ENCODE data around the gene RYR3.

Gene RYR3

GRCh38 chr15:33535135-33535534, 224.4 kb downstream of the RYR3 start:
- Histone ChIP-seq H3K4me1 (ENCODE audit: control insufficient read depth, insufficient read depth, low read length) (no peaks in the 10 kb centered on the region), H3K9me3 (ENCODE audit: control insufficient read depth in 2 of 2, low read length in 2 of 2) (no peaks in the 10 kb centered on the region), H3K9ac (ENCODE audit: low read length in 2 of 2) (no peak overlapping the region), H3K36me3 (ENCODE audit: control insufficient read depth in 2 of 2, insufficient read depth in 2 of 2, low read length in 2 of 2) (no peaks in the 10 kb centered on the region), H3K4me3 (ENCODE audit: low read length in 2 of 2) (no peak overlapping the region), H3K27me3 (ENCODE audit: control insufficient read depth in 1 of 2, insufficient read depth in 2 of 2, low read length in 2 of 2) (no peaks in the 10 kb centered on the region), H3K27ac (ENCODE audit: low read length) (no peak overlapping the region)

GRCh38 chr15:33539825-33540573, 229.2 kb downstream of the RYR3 start:
- Histone ChIP-seq H3K9me3 (ENCODE audit: control insufficient read depth in 2 of 2, low read length in 2 of 2) (no peaks in the 10 kb centered on the region), H3K4me3 (ENCODE audit: low read length in 2 of 2) (no peak overlapping the region), H3K36me3 (ENCODE audit: control insufficient read depth in 2 of 2, insufficient read depth in 2 of 2, low read length in 2 of 2) (no peaks in the 10 kb centered on the region), H3K9ac (ENCODE audit: low read length in 2 of 2) (no peak overlapping the region), H3K4me1 (ENCODE audit: control insufficient read depth, insufficient read depth, low read length) (no peaks in the 10 kb centered on the region), H3K27me3 (ENCODE audit: control insufficient read depth in 1 of 2, insufficient read depth in 2 of 2, low read length in 2 of 2) (no peaks in the 10 kb centered on the region), H3K27ac (ENCODE audit: low read length) (no peak overlapping the region)

GRCh38 chr15:33543957-33544356, 233.2 kb downstream of the RYR3 start:
- Histone ChIP-seq H3K27me3 (ENCODE audit: control insufficient read depth in 1 of 2, insufficient read depth in 2 of 2, low read length in 2 of 2) (no peaks in the 10 kb centered on the region), H3K4me3 (ENCODE audit: low read length in 2 of 2) (no peak overlapping the region), H3K27ac (ENCODE audit: low read length) (no peak overlapping the region), H3K9me3 (ENCODE audit: control insufficient read depth in 2 of 2, low read length in 2 of 2) (no peaks in the 10 kb centered on the region), H3K9ac (ENCODE audit: low read length in 2 of 2) (no peak overlapping the region), H3K36me3 (ENCODE audit: control insufficient read depth in 2 of 2, insufficient read depth in 2 of 2, low read length in 2 of 2) (no peaks in the 10 kb centered on the region), H3K4me1 (ENCODE audit: control insufficient read depth, insufficient read depth, low read length) (no peaks in the 10 kb centered on the region)

GRCh38 chr15:33545866-33546265, 235.1 kb downstream of the RYR3 start:
- H3K9ac ChIP-seq (ENCODE audit: low read length in 2 of 2) = no peak overlapping the region
- H3K27me3 ChIP-seq (ENCODE audit: control insufficient read depth in 1 of 2, insufficient read depth in 2 of 2, low read length in 2 of 2) = no peaks in the 10 kb centered on the region
- no peak overlapping the region for H3K4me3 ChIP-seq (ENCODE audit: low read length in 2 of 2)
- H3K9me3 ChIP-seq (ENCODE audit: control insufficient read depth in 2 of 2, low read length in 2 of 2) = no peaks in the 10 kb centered on the region
- H3K36me3 ChIP-seq (ENCODE audit: control insufficient read depth in 2 of 2, insufficient read depth in 2 of 2, low read length in 2 of 2) = peaks cover 2 to 4% of the 10 kb centered on the region in 2 donors
- no peak overlapping the region for H3K27ac ChIP-seq (ENCODE audit: low read length)
- no peaks in the 10 kb centered on the region for H3K4me1 ChIP-seq (ENCODE audit: control insufficient read depth, insufficient read depth, low read length)

GRCh38 chr15:33547876-33548275, 237.1 kb downstream of the RYR3 start:
- peaks cover 8 to 9% of the 10 kb centered on the region in 2 donors for H3K36me3 ChIP-seq (ENCODE audit: control insufficient read depth in 2 of 2, insufficient read depth in 2 of 2, low read length in 2 of 2)
- H3K9me3 ChIP-seq (ENCODE audit: control insufficient read depth in 2 of 2, low read length in 2 of 2) = no peaks in the 10 kb centered on the region
- no peak overlapping the region for H3K27ac ChIP-seq (ENCODE audit: low read length)
- no peak overlapping the region for H3K4me3 ChIP-seq (ENCODE audit: low read length in 2 of 2)
- H3K4me1 ChIP-seq (ENCODE audit: control insufficient read depth, insufficient read depth, low read length) = no peaks in the 10 kb centered on the region
- no peak overlapping the region for H3K9ac ChIP-seq (ENCODE audit: low read length in 2 of 2)
- no peaks in the 10 kb centered on the region for H3K27me3 ChIP-seq (ENCODE audit: control insufficient read depth in 1 of 2, insufficient read depth in 2 of 2, low read length in 2 of 2)

- Histone ChIP-seq H3K36me3 (ENCODE audit: control insufficient read depth in 2 of 2, insufficient read depth in 2 of 2, low read length in 2 of 2) (peaks cover 8 to 9% of the 10 kb centered on the region in 2 donors), H3K9ac (ENCODE audit: low read length in 2 of 2) (no peak overlapping the region), H3K4me1 (ENCODE audit: control insufficient read depth, insufficient read depth, low read length) (no peaks in the 10 kb centered on the region), H3K4me3 (ENCODE audit: low read length in 2 of 2) (no peak overlapping the region), H3K9me3 (ENCODE audit: control insufficient read depth in 2 of 2, low read length in 2 of 2) (no peaks in the 10 kb centered on the region), H3K27ac (ENCODE audit: low read length) (no peak overlapping the region), H3K27me3 (ENCODE audit: control insufficient read depth in 1 of 2, insufficient read depth in 2 of 2, low read length in 2 of 2) (no peaks in the 10 kb centered on the region)
Observed at GRCh38 chr15:33551860-33552259, 241.1 kb downstream of the RYR3 start.

- H3K27ac ChIP-seq (ENCODE audit: low read length) = no peak overlapping the region
Observed at GRCh38 chr15:33553157-33553556, 242.4 kb downstream of the RYR3 start.

GRCh38 chr15:33559207-33559890, 248.6 kb downstream of the RYR3 start:
- Histone ChIP-seq H3K4me1 (ENCODE audit: control insufficient read depth, insufficient read depth, low read length) (no peaks in the 10 kb centered on the region), H3K4me3 (ENCODE audit: low read length in 2 of 2) (no peak overlapping the region), H3K27ac (ENCODE audit: low read length) (no peak overlapping the region), H3K36me3 (ENCODE audit: control insufficient read depth in 2 of 2, insufficient read depth in 2 of 2, low read length in 2 of 2) (peaks cover 0 to 7% of the 10 kb centered on the region in 2 donors), H3K9me3 (ENCODE audit: control insufficient read depth in 2 of 2, low read length in 2 of 2) (no peaks in the 10 kb centered on the region), H3K9ac (ENCODE audit: low read length in 2 of 2) (no peak overlapping the region), H3K27me3 (ENCODE audit: control insufficient read depth in 1 of 2, insufficient read depth in 2 of 2, low read length in 2 of 2) (no peaks in the 10 kb centered on the region)

More at GRCh38 chr15:33553157-33553556, 242.4 kb downstream of the RYR3 start:
- Histone ChIP-seq H3K4me1 (ENCODE audit: control insufficient read depth, insufficient read depth, low read length) (no peaks in the 10 kb centered on the region), H3K27me3 (ENCODE audit: control insufficient read depth in 1 of 2, insufficient read depth in 2 of 2, low read length in 2 of 2) (no peaks in the 10 kb centered on the region), H3K4me3 (ENCODE audit: low read length in 2 of 2) (no peak overlapping the region), H3K9me3 (ENCODE audit: control insufficient read depth in 2 of 2, low read length in 2 of 2) (no peaks in the 10 kb centered on the region), H3K9ac (ENCODE audit: low read length in 2 of 2) (no peak overlapping the region), H3K36me3 (ENCODE audit: control insufficient read depth in 2 of 2, insufficient read depth in 2 of 2, low read length in 2 of 2) (peaks cover 8 to 9% of the 10 kb centered on the region in 2 donors)

- no peaks in the 10 kb centered on the region for H3K27me3 ChIP-seq (ENCODE audit: control insufficient read depth in 1 of 2, insufficient read depth in 2 of 2, low read length in 2 of 2)
- H3K36me3 ChIP-seq (ENCODE audit: control insufficient read depth in 2 of 2, insufficient read depth in 2 of 2, low read length in 2 of 2) = peaks cover 0 to 13% of the 10 kb centered on the region in 2 donors
- H3K9ac ChIP-seq (ENCODE audit: low read length in 2 of 2) = no peak overlapping the region
- H3K4me3 ChIP-seq (ENCODE audit: low read length in 2 of 2) = no peak overlapping the region
- H3K4me1 ChIP-seq (ENCODE audit: control insufficient read depth, insufficient read depth, low read length) = no peaks in the 10 kb centered on the region
- H3K27ac ChIP-seq (ENCODE audit: low read length) = no peak overlapping the region
- H3K9me3 ChIP-seq (ENCODE audit: control insufficient read depth in 2 of 2, low read length in 2 of 2) = no peaks in the 10 kb centered on the region
Observed at GRCh38 chr15:33561407-33561806, 250.6 kb downstream of the RYR3 start.

- H3K4me1 ChIP-seq (ENCODE audit: control insufficient read depth, insufficient read depth, low read length) = no peaks in the 10 kb centered on the region
- H3K27me3 ChIP-seq (ENCODE audit: control insufficient read depth in 1 of 2, insufficient read depth in 2 of 2, low read length in 2 of 2) = no peaks in the 10 kb centered on the region
- H3K4me3 ChIP-seq (ENCODE audit: low read length in 2 of 2) = no peak overlapping the region
- no peak overlapping the region for H3K9ac ChIP-seq (ENCODE audit: low read length in 2 of 2)
- H3K36me3 ChIP-seq (ENCODE audit: control insufficient read depth in 2 of 2, insufficient read depth in 2 of 2, low read length in 2 of 2) = peaks cover 6 to 13% of the 10 kb centered on the region in 2 donors
- no peak overlapping the region for H3K27ac ChIP-seq (ENCODE audit: low read length)
- no peaks in the 10 kb centered on the region for H3K9me3 ChIP-seq (ENCODE audit: control insufficient read depth in 2 of 2, low read length in 2 of 2)
Observed at GRCh38 chr15:33561967-33562366, 251.2 kb downstream of the RYR3 start.

- Histone ChIP-seq H3K9ac (ENCODE audit: low read length in 2 of 2) (no peak overlapping the region), H3K9me3 (ENCODE audit: control insufficient read depth in 2 of 2, low read length in 2 of 2) (no peaks in the 10 kb centered on the region), H3K36me3 (ENCODE audit: control insufficient read depth in 2 of 2, insufficient read depth in 2 of 2, low read length in 2 of 2) (peaks cover 9 to 11% of the 10 kb centered on the region in 2 donors), H3K4me3 (ENCODE audit: low read length in 2 of 2) (no peak overlapping the region), H3K27me3 (ENCODE audit: control insufficient read depth in 1 of 2, insufficient read depth in 2 of 2, low read length in 2 of 2) (no peaks in the 10 kb centered on the region), H3K4me1 (ENCODE audit: control insufficient read depth, insufficient read depth, low read length) (no peaks in the 10 kb centered on the region), H3K27ac (ENCODE audit: low read length) (no peak overlapping the region)
Observed at GRCh38 chr15:33565094-33565493, 254.3 kb downstream of the RYR3 start.

All from stomach smooth muscle (tissue), 2 donors.